GM21717 (cell line): ENCODE data around the gene PMEPA1.
A peak's percentile ranks its signal among the peaks of the same experiment; 100 is the strongest.

ENCODE experiments used
- ATAC-seq: cut with Tn5 transposase; IDR thresholded peaks from one replicate; pipeline ENCODE4 v1.9.1; 2021; ENCODE audit warnings: mild to moderate bottlenecking, moderate library complexity; ENCODE audit not compliant: unreplicated experiment

PMEPA1 gene

GRCh38 chr20:57663241-57663640 is 46.6 kb downstream of the PMEPA1 start:
- no peak for ATAC-seq

- ATAC-seq: no peak
Observed at GRCh38 chr20:57662456-57663240, 47.2 kb downstream of the PMEPA1 start.

- ATAC-seq: no peak
Observed at GRCh38 chr20:57661746-57662455, 47.9 kb downstream of the PMEPA1 start.

- ATAC-seq: no peak
Observed at GRCh38 chr20:57660922-57661745, 48.7 kb downstream of the PMEPA1 start.

- no peak for ATAC-seq
Observed at GRCh38 chr20:57660181-57660921, 49.5 kb downstream of the PMEPA1 start.

GRCh38 chr20:57659517-57660180 is 50.2 kb downstream of the PMEPA1 start:
- no peak for ATAC-seq

- ATAC-seq: no peak
Observed at GRCh38 chr20:57658833-57659516, 50.8 kb downstream of the PMEPA1 start.

- no peak for ATAC-seq
Observed at GRCh38 chr20:57658447-57658832, 51.4 kb downstream of the PMEPA1 start.

GRCh38 chr20:57657535-57658446 is 52.0 kb downstream of the PMEPA1 start:
- no peak for ATAC-seq

GRCh38 chr20:57656821-57657534 is 52.8 kb downstream of the PMEPA1 start:
- no peak for ATAC-seq

GRCh38 chr20:57656252-57656820 is 53.5 kb downstream of the PMEPA1 start:
- ATAC-seq: no peak

- ATAC-seq: no peak
Observed at GRCh38 chr20:57655809-57656155, 54.0 kb downstream of the PMEPA1 start.

GRCh38 chr20:57654998-57655808 is 54.6 kb downstream of the PMEPA1 start:
- ATAC-seq: no peak

GRCh38 chr20:57654363-57654997 is 55.3 kb downstream of the PMEPA1 start:
- peak; percentile 66 for ATAC-seq

- no peak for ATAC-seq
Observed at GRCh38 chr20:57653910-57654309, 55.9 kb downstream of the PMEPA1 start.

- ATAC-seq: no peak
Observed at GRCh38 chr20:57653546-57653900, 56.3 kb downstream of the PMEPA1 start.
